Measurements from ENCODE around the gene AIFM1. TPM values are rescaled to one million over a fixed set of nuclear protein-coding genes. Genes with fewer than 3 reads are reported as not detected.
"Not testable (repeated sequence)": the region's sequence is repeated elsewhere in the genome, so short reads cannot be mapped to it uniquely, and the experiment has no call there.

The AIFM1 gene
- total and polyA plus RNA-seq, 7 donors: 48.6 to 61.6 (median 57.3) TPM

DNA sequence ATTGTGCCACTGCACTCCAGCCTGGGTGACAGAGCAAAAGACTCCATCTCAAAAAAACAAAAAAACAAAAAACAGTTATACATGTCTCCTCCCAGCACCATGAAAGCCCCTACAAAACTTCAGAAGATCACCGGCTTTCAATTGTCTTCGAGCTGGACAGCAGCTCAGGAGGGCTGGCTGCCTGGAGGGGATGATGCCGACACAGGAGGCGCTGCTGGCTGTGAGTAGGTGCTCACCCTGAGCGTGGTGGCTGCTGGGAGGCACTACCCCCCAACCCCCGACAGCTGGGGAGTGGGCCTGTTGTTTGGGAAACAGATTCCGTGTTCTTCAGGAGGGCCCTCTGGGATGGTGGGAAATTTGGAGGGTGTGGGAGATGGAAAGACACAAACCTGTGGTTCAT lies 48.5 kb downstream of the AIFM1 start:
- TF ChIP-seq, protein P1, sequence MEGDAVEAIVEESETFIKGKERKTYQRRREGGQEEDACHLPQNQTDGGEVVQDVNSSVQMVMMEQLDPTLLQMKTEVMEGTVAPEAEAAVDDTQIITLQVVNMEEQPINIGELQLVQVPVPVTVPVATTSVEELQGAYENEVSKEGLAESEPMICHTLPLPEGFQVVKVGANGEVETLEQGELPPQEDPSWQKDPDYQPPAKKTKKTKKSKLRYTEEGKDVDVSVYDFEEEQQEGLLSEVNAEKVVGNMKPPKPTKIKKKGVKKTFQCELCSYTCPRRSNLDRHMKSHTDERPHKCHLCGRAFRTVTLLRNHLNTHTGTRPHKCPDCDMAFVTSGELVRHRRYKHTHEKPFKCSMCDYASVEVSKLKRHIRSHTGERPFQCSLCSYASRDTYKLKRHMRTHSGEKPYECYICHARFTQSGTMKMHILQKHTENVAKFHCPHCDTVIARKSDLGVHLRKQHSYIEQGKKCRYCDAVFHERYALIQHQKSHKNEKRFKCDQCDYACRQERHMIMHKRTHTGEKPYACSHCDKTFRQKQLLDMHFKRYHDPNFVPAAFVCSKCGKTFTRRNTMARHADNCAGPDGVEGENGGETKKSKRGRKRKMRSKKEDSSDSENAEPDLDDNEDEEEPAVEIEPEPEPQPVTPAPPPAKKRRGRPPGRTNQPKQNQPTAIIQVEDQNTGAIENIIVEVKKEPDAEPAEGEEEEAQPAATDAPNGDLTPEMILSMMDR (IDR thresholded peaks at IDR 0.05): no peak
- Histone ChIP-seq H3K27ac (no peak overlapping the region), H3K27me3 (ENCODE audit: insufficient read depth in 3 of 3, low read length in 2 of 3) (no peaks in the 10 kb centered on the region), H3K4me1 (no peaks in the 10 kb centered on the region), H3K9me3 (no peaks in the 10 kb centered on the region), H3K4me3 (no peak overlapping the region), H3K36me3 (ENCODE audit: insufficient read depth in 1 of 2, low read depth in 1 of 2) (no peaks in the 10 kb centered on the region)
- intact Hi-C loops (cut with DNase I): no loop called here
- ATAC-seq (no peak), DNase-seq (no peak)
- WGBS, 3 donors: 79 to 98% (median 96%) methylated on average over 7 of the region's 7 CpGs

DNA sequence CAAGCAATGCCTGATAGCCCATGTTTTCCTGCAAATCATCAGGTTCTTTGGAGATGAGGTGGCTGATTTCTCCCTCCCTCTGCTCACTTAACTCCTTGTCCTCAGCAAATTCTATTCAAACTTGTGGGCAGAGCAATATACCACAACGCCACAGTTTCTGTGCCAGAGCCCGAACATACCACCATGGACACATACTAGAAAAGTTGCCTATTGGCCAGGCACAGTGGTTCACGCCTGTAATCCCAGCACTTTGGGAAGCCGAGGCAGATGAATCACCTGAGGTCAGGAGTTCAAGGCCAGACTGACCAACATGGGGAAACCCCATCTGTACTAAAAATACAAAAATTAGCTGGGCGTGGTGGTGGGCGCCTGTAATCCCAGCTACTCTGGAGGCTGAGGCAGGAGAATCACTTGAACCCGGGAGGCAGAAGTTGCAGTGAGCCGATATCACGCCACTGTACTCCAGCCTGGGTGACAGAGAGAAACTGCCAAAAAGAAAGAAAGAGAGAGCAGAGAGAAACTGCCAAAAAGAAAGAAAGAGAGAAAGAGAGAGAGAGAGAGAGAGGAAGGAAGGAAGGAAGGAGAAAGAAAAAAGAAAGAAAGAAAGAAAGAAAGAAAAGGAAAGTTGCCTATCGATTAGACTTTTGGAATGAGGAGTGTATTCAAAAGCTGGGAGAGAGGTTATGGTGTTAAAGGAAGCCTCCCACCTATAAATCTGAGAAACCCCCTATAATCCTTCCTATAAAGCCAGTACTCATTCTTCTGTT lies 50.3 kb downstream of the AIFM1 start:
- H3K27me3 ChIP-seq (ENCODE audit: insufficient read depth in 3 of 3, low read length in 2 of 3); DNase-seq; ATAC-seq; H3K27ac ChIP-seq; H3K9me3 ChIP-seq; H3K36me3 ChIP-seq (ENCODE audit: insufficient read depth in 1 of 2, low read depth in 1 of 2); H3K4me1 ChIP-seq; intact Hi-C loops (cut with DNase I); H3K4me3 ChIP-seq: not testable (repeated sequence)
- 83 to 91% (median 89%) methylated on average over 10 of the region's 10 CpGs for WGBS, 3 donors

DNA sequence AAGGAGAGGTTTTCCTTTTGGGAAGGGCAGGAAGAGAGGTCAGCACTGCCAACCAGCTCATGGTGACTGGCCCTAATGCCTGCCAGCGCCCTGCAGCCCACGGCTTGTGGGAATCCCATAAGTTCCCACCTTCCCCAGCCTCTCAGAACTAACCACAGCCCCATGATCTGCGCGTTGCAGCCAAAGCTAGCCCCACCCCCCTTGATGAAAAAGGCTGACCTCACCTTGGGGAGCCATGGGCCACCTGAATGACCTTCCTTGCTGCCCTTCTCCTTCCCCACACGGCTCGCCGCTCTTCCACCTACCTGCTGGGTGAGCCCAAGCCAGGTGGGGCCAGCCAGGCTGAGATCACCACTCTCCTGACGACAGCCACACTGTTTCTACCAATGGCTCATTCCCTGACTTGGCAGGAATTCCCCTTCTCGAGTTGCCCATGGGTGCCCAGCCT lies 51.5 kb downstream of the AIFM1 start:
- intact Hi-C loops (cut with DNase I): no loop called here
- TF ChIP-seq, protein P1 (IDR thresholded peaks at IDR 0.05): no peak
- H3K4me1 ChIP-seq: no peaks in the 10 kb centered on the region

DNA sequence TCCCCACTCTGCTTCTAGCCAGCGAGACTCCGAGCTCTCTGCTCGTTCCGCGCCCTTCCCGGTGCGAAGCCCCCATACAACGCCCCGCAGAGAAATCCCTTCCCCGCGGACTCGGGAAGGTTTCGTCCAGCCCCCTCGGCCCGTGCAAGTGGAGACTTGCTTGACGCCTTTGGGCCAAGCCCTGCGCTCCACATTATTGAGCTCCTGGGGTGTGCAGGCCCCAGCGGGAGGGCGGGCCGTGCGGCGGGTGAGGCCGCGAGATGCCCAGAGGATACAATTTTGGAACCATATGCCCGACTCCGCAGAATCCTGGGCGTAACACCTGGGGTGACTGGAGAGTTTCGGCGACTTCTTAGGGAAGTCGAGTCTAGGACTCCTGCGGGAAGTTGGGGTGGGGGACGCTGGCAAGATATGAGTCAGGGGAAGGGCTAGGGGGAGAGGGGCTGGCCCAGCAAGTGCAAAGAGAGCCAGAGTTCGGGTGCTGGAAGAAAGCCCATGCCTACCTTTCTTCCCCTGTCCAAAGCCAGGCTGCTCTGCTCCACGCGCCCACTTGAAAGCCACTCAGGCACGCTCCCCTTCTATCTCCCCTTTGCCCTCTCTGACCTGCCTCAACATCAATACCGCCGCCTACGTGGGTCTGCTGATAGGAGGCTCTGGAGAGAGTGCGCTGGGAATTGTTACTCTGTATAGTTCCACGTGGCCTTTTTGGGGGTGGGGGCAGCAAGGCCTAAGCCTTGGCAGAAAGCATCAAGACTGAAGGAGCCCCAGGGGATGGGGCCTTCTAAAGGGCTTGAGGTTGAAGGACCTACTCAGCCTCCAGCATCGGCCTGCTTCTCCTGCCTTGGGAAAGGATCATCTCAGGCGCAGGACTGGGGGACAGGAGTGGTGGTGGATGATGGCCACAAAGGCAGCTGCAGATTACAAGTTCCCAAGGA lies 54.2 kb downstream of the AIFM1 start:
- Histone ChIP-seq H3K9me3 (no peaks in the 10 kb centered on the region), H3K27ac (no peak overlapping the region), H3K4me3 (peak overlapping the region; percentile 61), H3K36me3 (ENCODE audit: insufficient read depth in 1 of 2, low read depth in 1 of 2) (no peaks in the 10 kb centered on the region), H3K27me3 (ENCODE audit: insufficient read depth in 3 of 3, low read length in 2 of 3) (peaks cover 0 to 9% (median 3%) of the 10 kb centered on the region in 3 donors), H3K4me1 (no peaks in the 10 kb centered on the region)
- TF ChIP-seq, protein P1 (IDR thresholded peaks at IDR 0.05): no peak
- ATAC-seq: peak in 1 of 4 donors; percentile 11
- WGBS, 3 donors: 49 to 58% (median 57%) methylated on average over 33 to 43 of the region's 43 CpGs
- intact Hi-C loops (cut with DNase I): no loop called here
- DNase-seq: no peak

More for the DNA sequence above, 51.5 kb downstream of the AIFM1 start:
- DNase-seq: no peak
- ATAC-seq: no peak
- H3K9me3 ChIP-seq: no peaks in the 10 kb centered on the region
- 63 to 81% (median 68%) methylated on average over 9 of the region's 9 CpGs for WGBS, 3 donors
- H3K27me3 ChIP-seq (ENCODE audit: insufficient read depth in 3 of 3, low read length in 2 of 3): peaks cover 0 to 7% (median 0%) of the 10 kb centered on the region in 3 donors
- no peak overlapping the region for H3K27ac ChIP-seq
- no peaks in the 10 kb centered on the region for H3K36me3 ChIP-seq (ENCODE audit: insufficient read depth in 1 of 2, low read depth in 1 of 2)
- H3K4me3 ChIP-seq: no peak overlapping the region
